Measurements from ENCODE around the gene P2RY10. TPM values are rescaled to one million over a fixed set of nuclear protein-coding genes. Genes with fewer than 3 reads are reported as not detected.

P2RY10 gene
- total RNA-seq, 1 donor from 2014 or later = 69.7 TPM

Other genes with a start within 250 kb of the P2RY10 start
- not detected in 2 replicates for gene LPAR4, start 197.7 kb upstream of the P2RY10 start, total RNA-seq
- gene GPR174, start 199.3 kb downstream of the P2RY10 start, total RNA-seq = 22.9 and 23.2 TPM in 2 replicates

Data from T-helper 2 cell treated with Interferon-gamma antibody and Interleukin-4, amounts not matched to agents 100 ng/mL and 5 ng/mL, for 36 hours (primary cell).